ENCODE results near the gene SLC25A34.

Gene SLC25A34

GRCh38 chr1:15701784-15702183, 34.3 kb upstream of the SLC25A34 start:
- no peak overlapping the region for H3K9ac ChIP-seq (ENCODE audit: low read depth in 1 of 2, low read length in 2 of 2)
- no peaks in the 10 kb centered on the region for H3K27me3 ChIP-seq (ENCODE audit: control insufficient read depth in 1 of 2, insufficient read depth in 2 of 2, low read length in 2 of 2)
- H3K4me3 ChIP-seq (ENCODE audit: low read depth in 1 of 2, low read length in 2 of 2): no peak overlapping the region
- no peaks in the 10 kb centered on the region for H3K9me3 ChIP-seq (ENCODE audit: control insufficient read depth in 1 of 2, low read length in 2 of 2)
- H3K27ac ChIP-seq (ENCODE audit: low read depth, low read length): no peak overlapping the region
- H3K36me3 ChIP-seq (ENCODE audit: control insufficient read depth in 1 of 2, insufficient read depth in 2 of 2, low read length in 2 of 2): peaks cover 0 to 8% of the 10 kb centered on the region in 2 donors
- H3K4me1 ChIP-seq (ENCODE audit: control insufficient read depth in 1 of 2, insufficient read depth in 2 of 2, low read length in 2 of 2): peaks cover 21 to 30% of the 10 kb centered on the region in 2 donors

- Histone ChIP-seq H3K36me3 (ENCODE audit: control insufficient read depth in 1 of 2, insufficient read depth in 2 of 2, low read length in 2 of 2) (peaks cover 0 to 8% of the 10 kb centered on the region in 2 donors), H3K4me3 (ENCODE audit: low read depth in 1 of 2, low read length in 2 of 2) (peak overlapping the region; percentile 29 to 41), H3K9ac (ENCODE audit: low read depth in 1 of 2, low read length in 2 of 2) (peak overlapping the region; percentile 23 to 43), H3K27ac (ENCODE audit: low read depth, low read length) (peak overlapping the region; percentile 63), H3K27me3 (ENCODE audit: control insufficient read depth in 1 of 2, insufficient read depth in 2 of 2, low read length in 2 of 2) (no peaks in the 10 kb centered on the region), H3K4me1 (ENCODE audit: control insufficient read depth in 1 of 2, insufficient read depth in 2 of 2, low read length in 2 of 2) (peaks cover 21% of the 10 kb centered on the region in 2 donors), H3K9me3 (ENCODE audit: control insufficient read depth in 1 of 2, low read length in 2 of 2) (no peaks in the 10 kb centered on the region)
Measured at GRCh38 chr1:15702722-15703550, 33.1 kb upstream of the SLC25A34 start.

- Histone ChIP-seq H3K36me3 (ENCODE audit: control insufficient read depth in 1 of 2, insufficient read depth in 2 of 2, low read length in 2 of 2) (peaks cover 0 to 8% of the 10 kb centered on the region in 2 donors), H3K27me3 (ENCODE audit: control insufficient read depth in 1 of 2, insufficient read depth in 2 of 2, low read length in 2 of 2) (no peaks in the 10 kb centered on the region), H3K4me3 (ENCODE audit: low read depth in 1 of 2, low read length in 2 of 2) (peak overlapping the region; percentile 29 to 41), H3K4me1 (ENCODE audit: control insufficient read depth in 1 of 2, insufficient read depth in 2 of 2, low read length in 2 of 2) (peaks cover 17 to 21% of the 10 kb centered on the region in 2 donors), H3K9ac (ENCODE audit: low read depth in 1 of 2, low read length in 2 of 2) (peak overlapping the region; percentile 23 to 43), H3K9me3 (ENCODE audit: control insufficient read depth in 1 of 2, low read length in 2 of 2) (no peaks in the 10 kb centered on the region), H3K27ac (ENCODE audit: low read depth, low read length) (peak overlapping the region; percentile 63)
Measured at GRCh38 chr1:15703562-15703961, 32.5 kb upstream of the SLC25A34 start.

- H3K27me3 ChIP-seq (ENCODE audit: control insufficient read depth in 1 of 2, insufficient read depth in 2 of 2, low read length in 2 of 2): no peaks in the 10 kb centered on the region
Measured at GRCh38 chr1:15704526-15705183, 31.4 kb upstream of the SLC25A34 start.

GRCh38 chr1:15705184-15705566, 30.9 kb upstream of the SLC25A34 start:
- Histone ChIP-seq H3K4me1 (ENCODE audit: control insufficient read depth in 1 of 2, insufficient read depth in 2 of 2, low read length in 2 of 2) (peaks cover 17 to 21% of the 10 kb centered on the region in 2 donors), H3K36me3 (ENCODE audit: control insufficient read depth in 1 of 2, insufficient read depth in 2 of 2, low read length in 2 of 2) (peaks cover 0 to 8% of the 10 kb centered on the region in 2 donors), H3K9ac (ENCODE audit: low read depth in 1 of 2, low read length in 2 of 2) (no peak overlapping the region), H3K4me3 (ENCODE audit: low read depth in 1 of 2, low read length in 2 of 2) (no peak overlapping the region), H3K27me3 (ENCODE audit: control insufficient read depth in 1 of 2, insufficient read depth in 2 of 2, low read length in 2 of 2) (no peaks in the 10 kb centered on the region), H3K27ac (ENCODE audit: low read depth, low read length) (no peak overlapping the region), H3K9me3 (ENCODE audit: control insufficient read depth in 1 of 2, low read length in 2 of 2) (no peaks in the 10 kb centered on the region)

More at GRCh38 chr1:15704526-15705183, 31.4 kb upstream of the SLC25A34 start:
- Histone ChIP-seq H3K27ac (ENCODE audit: low read depth, low read length) (no peak overlapping the region), H3K9ac (ENCODE audit: low read depth in 1 of 2, low read length in 2 of 2) (no peak overlapping the region), H3K36me3 (ENCODE audit: control insufficient read depth in 1 of 2, insufficient read depth in 2 of 2, low read length in 2 of 2) (peaks cover 0 to 8% of the 10 kb centered on the region in 2 donors), H3K9me3 (ENCODE audit: control insufficient read depth in 1 of 2, low read length in 2 of 2) (no peaks in the 10 kb centered on the region), H3K4me3 (ENCODE audit: low read depth in 1 of 2, low read length in 2 of 2) (no peak overlapping the region), H3K4me1 (ENCODE audit: control insufficient read depth in 1 of 2, insufficient read depth in 2 of 2, low read length in 2 of 2) (peaks cover 17 to 21% of the 10 kb centered on the region in 2 donors)

- Histone ChIP-seq H3K4me3 (ENCODE audit: low read depth in 1 of 2, low read length in 2 of 2) (no peak overlapping the region), H3K27ac (ENCODE audit: low read depth, low read length) (no peak overlapping the region)
Measured at GRCh38 chr1:15706751-15707150, 29.3 kb upstream of the SLC25A34 start.

GRCh38 chr1:15707239-15707925, 28.7 kb upstream of the SLC25A34 start:
- no peaks in the 10 kb centered on the region for H3K27me3 ChIP-seq (ENCODE audit: control insufficient read depth in 1 of 2, insufficient read depth in 2 of 2, low read length in 2 of 2)
- peaks cover 17 to 21% of the 10 kb centered on the region in 2 donors for H3K4me1 ChIP-seq (ENCODE audit: control insufficient read depth in 1 of 2, insufficient read depth in 2 of 2, low read length in 2 of 2)
- H3K9ac ChIP-seq (ENCODE audit: low read depth in 1 of 2, low read length in 2 of 2): no peak overlapping the region
- no peaks in the 10 kb centered on the region for H3K9me3 ChIP-seq (ENCODE audit: control insufficient read depth in 1 of 2, low read length in 2 of 2)
- no peak overlapping the region for H3K27ac ChIP-seq (ENCODE audit: low read depth, low read length)
- no peak overlapping the region for H3K4me3 ChIP-seq (ENCODE audit: low read depth in 1 of 2, low read length in 2 of 2)
- H3K36me3 ChIP-seq (ENCODE audit: control insufficient read depth in 1 of 2, insufficient read depth in 2 of 2, low read length in 2 of 2): peaks cover 0 to 8% of the 10 kb centered on the region in 2 donors

More at GRCh38 chr1:15706751-15707150, 29.3 kb upstream of the SLC25A34 start:
- Histone ChIP-seq H3K4me1 (ENCODE audit: control insufficient read depth in 1 of 2, insufficient read depth in 2 of 2, low read length in 2 of 2) (peaks cover 17 to 21% of the 10 kb centered on the region in 2 donors), H3K9me3 (ENCODE audit: control insufficient read depth in 1 of 2, low read length in 2 of 2) (no peaks in the 10 kb centered on the region), H3K36me3 (ENCODE audit: control insufficient read depth in 1 of 2, insufficient read depth in 2 of 2, low read length in 2 of 2) (peaks cover 0 to 8% of the 10 kb centered on the region in 2 donors), H3K9ac (ENCODE audit: low read depth in 1 of 2, low read length in 2 of 2) (no peak overlapping the region), H3K27me3 (ENCODE audit: control insufficient read depth in 1 of 2, insufficient read depth in 2 of 2, low read length in 2 of 2) (no peaks in the 10 kb centered on the region)

GRCh38 chr1:15708486-15709137, 27.4 kb upstream of the SLC25A34 start:
- Histone ChIP-seq H3K27me3 (ENCODE audit: control insufficient read depth in 1 of 2, insufficient read depth in 2 of 2, low read length in 2 of 2) (no peaks in the 10 kb centered on the region), H3K4me1 (ENCODE audit: control insufficient read depth in 1 of 2, insufficient read depth in 2 of 2, low read length in 2 of 2) (peaks cover 9 to 12% of the 10 kb centered on the region in 2 donors), H3K9me3 (ENCODE audit: control insufficient read depth in 1 of 2, low read length in 2 of 2) (no peaks in the 10 kb centered on the region), H3K9ac (ENCODE audit: low read depth in 1 of 2, low read length in 2 of 2) (no peak overlapping the region), H3K36me3 (ENCODE audit: control insufficient read depth in 1 of 2, insufficient read depth in 2 of 2, low read length in 2 of 2) (peaks cover 0 to 8% of the 10 kb centered on the region in 2 donors), H3K4me3 (ENCODE audit: low read depth in 1 of 2, low read length in 2 of 2) (no peak overlapping the region), H3K27ac (ENCODE audit: low read depth, low read length) (no peak overlapping the region)

GRCh38 chr1:15709226-15709625, 26.8 kb upstream of the SLC25A34 start:
- H3K9ac ChIP-seq (ENCODE audit: low read depth in 1 of 2, low read length in 2 of 2): no peak overlapping the region

More at GRCh38 chr1:15709226-15709625, 26.8 kb upstream of the SLC25A34 start:
- H3K27ac ChIP-seq (ENCODE audit: low read depth, low read length): no peak overlapping the region
- H3K9me3 ChIP-seq (ENCODE audit: control insufficient read depth in 1 of 2, low read length in 2 of 2): no peaks in the 10 kb centered on the region
- H3K36me3 ChIP-seq (ENCODE audit: control insufficient read depth in 1 of 2, insufficient read depth in 2 of 2, low read length in 2 of 2): peaks cover 0 to 8% of the 10 kb centered on the region in 2 donors
- H3K27me3 ChIP-seq (ENCODE audit: control insufficient read depth in 1 of 2, insufficient read depth in 2 of 2, low read length in 2 of 2): no peaks in the 10 kb centered on the region
- peaks cover 4 to 6% of the 10 kb centered on the region in 2 donors for H3K4me1 ChIP-seq (ENCODE audit: control insufficient read depth in 1 of 2, insufficient read depth in 2 of 2, low read length in 2 of 2)
- H3K4me3 ChIP-seq (ENCODE audit: low read depth in 1 of 2, low read length in 2 of 2): no peak overlapping the region

Data from duodenal mucosa (tissue), 2 donors.